WTC11 (cell line): Measurements from ENCODE around the gene ROMO1. TPM values are rescaled to one million over a fixed set of nuclear protein-coding genes. Genes with fewer than 3 reads are reported as not detected.

Source experiments
- ATAC-seq: fragments of 200-7000 bp; cut with Tn5 transposase; 2 replicates; pipeline ENCODE4 v1.10.0; 2021; ENCODE audit warnings: mild to moderate bottlenecking, moderate library complexity
- CTCF ChIA-PET: fragments of 300-600 bp; sonication (Branson Sonifier 250); formaldehyde crosslinking; loops from one replicate; lab custom pipeline; 2021; ENCODE audit warnings: antibody characterized with exemption; lab: Charles Lee
- POLR2A ChIA-PET: fragments of 350-600 bp; sonication (Branson Sonifier 250); formaldehyde crosslinking; loops from one replicate; lab custom pipeline; 2021; ENCODE audit warnings: antibody characterized with exemption; lab: Charles Lee
- DNase-seq: peaks from one replicate; pipeline ENCODE4 v3.0.0; 2021; ENCODE audit warnings: low spot score
- H3K27ac Mint-ChIP-seq: 2 replicates; pipeline ENCODE4 v1.8.0; 2021; ENCODE audit warnings: mixed read lengths
- H3K27me3 Mint-ChIP-seq: 2 replicates; pipeline ENCODE4 v1.8.0; 2021; ENCODE audit warnings: low read depth, mild to moderate bottlenecking, moderate library complexity, mixed read lengths
- H3K36me3 Mint-ChIP-seq: 2 replicates; pipeline ENCODE4 v1.8.0; 2021; ENCODE audit warnings: mixed read lengths
- H3K4me1 Mint-ChIP-seq: 2 replicates; pipeline ENCODE4 v1.8.0; 2022; ENCODE audit warnings: mixed read lengths
- H3K4me3 Mint-ChIP-seq: 2 replicates; pipeline ENCODE4 v1.8.0; 2021; ENCODE audit warnings: mild to moderate bottlenecking, moderate library complexity, mixed read lengths
- H3K9me3 Mint-ChIP-seq: 2 replicates; pipeline ENCODE4 v1.8.0; 2021; ENCODE audit warnings: mixed read lengths
- CBFB ChIP-seq: sonication (generic); formaldehyde crosslinking; IDR thresholded peaks from 2 replicates; pipeline ENCODE4 v1.8.1; 2022; ENCODE audit warnings: mild to moderate bottlenecking, low read depth, missing genetic modification reagents
- CREM ChIP-seq: sonication (generic); formaldehyde crosslinking; IDR thresholded peaks from 2 replicates; pipeline ENCODE4 v1.8.1; 2022; ENCODE audit warnings: mild to moderate bottlenecking, missing genetic modification reagents, moderate library complexity
- IRF2 ChIP-seq: sonication (generic); formaldehyde crosslinking; IDR thresholded peaks from 2 replicates; pipeline ENCODE4 v1.8.0; 2022; ENCODE audit warnings: low read depth, missing genetic modification reagents, borderline replicate concordance
- JUN ChIP-seq: sonication (generic); formaldehyde crosslinking; IDR thresholded peaks from 2 replicates; pipeline ENCODE4 v1.8.0; 2023; ENCODE audit warnings: mild to moderate bottlenecking, missing genetic modification reagents
- MYBL2 ChIP-seq: sonication (generic); formaldehyde crosslinking; IDR thresholded peaks from 2 replicates; pipeline ENCODE4 v1.8.1; 2023; ENCODE audit warnings: mild to moderate bottlenecking, moderate library complexity, missing genetic modification reagents
- NR2C2 ChIP-seq: sonication (generic); formaldehyde crosslinking; IDR thresholded peaks from 2 replicates; pipeline ENCODE4 v1.8.0; 2022; ENCODE audit warnings: mild to moderate bottlenecking, missing genetic modification reagents
- SMAD4 ChIP-seq: sonication (generic); formaldehyde crosslinking; IDR thresholded peaks from 2 replicates; pipeline ENCODE4 v1.8.0; 2022; ENCODE audit warnings: mild to moderate bottlenecking, missing genetic modification reagents
- ZBTB43 ChIP-seq: sonication (generic); formaldehyde crosslinking; IDR thresholded peaks from 2 replicates; pipeline ENCODE4 v1.8.1; 2023; ENCODE audit warnings: mild to moderate bottlenecking, missing genetic modification reagents
- ZNF219 ChIP-seq: sonication (generic); formaldehyde crosslinking; IDR thresholded peaks from 2 replicates; pipeline ENCODE4 v1.8.0; 2023; ENCODE audit warnings: missing genetic modification reagents, mild to moderate bottlenecking, borderline replicate concordance
- ZNF263 ChIP-seq: sonication (generic); formaldehyde crosslinking; IDR thresholded peaks from 2 replicates; pipeline ENCODE4 v1.8.1; 2022; ENCODE audit warnings: low read depth, mild to moderate bottlenecking, moderate library complexity, missing genetic modification reagents
- ZNF416 ChIP-seq: fragments of 250-450 bp; sonication (Bioruptor Pico); IDR thresholded peaks from 2 replicates; pipeline ENCODE4 v1.9.0; 2021; ENCODE audit warnings: mild to moderate bottlenecking, inconsistent platforms
- ZNF425 ChIP-seq: fragments of 250-450 bp; sonication (Bioruptor Pico); conservative IDR thresholded peaks from 2 replicates; pipeline ENCODE4 v1.9.0; 2021; ENCODE audit warnings: mild to moderate bottlenecking
- total RNA-seq: library from RNA; stranded (reverse); gene quantifications from 3 replicates; pipeline ENCODE4 v1.2.3, GENCODE V29; 2021
- TF ChIP-seq, protein P1 (sequence below): sonication (generic); formaldehyde crosslinking; IDR thresholded peaks from 2 replicates; pipeline ENCODE4 v1.8.1; 2023; ENCODE audit warnings: mild to moderate bottlenecking, missing genetic modification reagents
- TF ChIP-seq, protein P2 (sequence below): sonication (generic); formaldehyde crosslinking; IDR thresholded peaks from 2 replicates; pipeline ENCODE4 v1.8.1; 2022; ENCODE audit warnings: mild to moderate bottlenecking, missing genetic modification reagents, moderate library complexity, borderline replicate concordance
- TF ChIP-seq, protein P3 (sequence below): sonication (generic); formaldehyde crosslinking; IDR thresholded peaks from 2 replicates; pipeline ENCODE4 v1.8.0; 2022; ENCODE audit warnings: mild to moderate bottlenecking, missing genetic modification reagents

ROMO1 gene
- total RNA-seq, 1 experiment from 2014 or later: 213 TPM

DNA sequence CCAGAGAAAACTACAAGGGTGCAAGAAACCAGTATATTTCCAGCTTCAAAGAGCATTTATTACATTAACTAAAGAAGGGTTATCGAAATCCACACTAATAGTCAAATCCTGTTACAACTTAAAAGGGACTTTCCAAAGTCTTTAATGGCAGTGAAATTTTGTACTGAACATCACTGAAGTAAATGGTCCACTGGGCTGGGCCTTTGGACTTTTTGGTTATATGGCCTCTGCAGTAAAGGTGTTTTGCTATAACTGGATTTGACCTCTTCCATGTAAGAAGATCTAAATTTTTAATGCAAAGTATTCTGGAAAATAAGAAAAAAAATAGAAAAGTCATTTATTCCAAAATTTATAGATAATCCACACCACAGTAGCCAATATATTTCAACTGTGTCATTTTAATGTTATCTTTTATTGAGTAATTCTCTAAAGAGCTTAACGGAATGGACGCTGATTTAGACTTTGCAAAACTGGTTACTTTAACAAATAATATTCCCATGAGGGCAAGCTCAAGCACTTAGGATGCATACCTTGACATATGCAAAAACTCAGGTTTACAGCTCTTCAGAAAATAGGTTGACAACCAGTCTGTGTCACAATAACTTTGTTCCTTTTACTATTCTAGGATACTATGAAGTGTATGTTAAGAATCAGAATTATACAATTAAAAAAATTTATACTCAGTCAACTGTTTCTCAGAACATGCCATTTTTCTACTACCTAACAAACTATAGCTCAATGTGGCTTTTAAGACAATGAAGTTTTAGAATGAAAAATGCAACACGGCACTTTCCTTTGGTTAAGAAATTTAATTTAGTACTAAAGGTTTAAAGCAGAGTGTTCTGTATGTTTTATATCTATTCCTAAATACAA is 35.8 kb downstream of the ROMO1 start:
- H3K36me3 Mint-ChIP-seq: peaks cover 92% of the 10 kb centered on the region
- H3K4me1 Mint-ChIP-seq: peaks cover 17% of the 10 kb centered on the region
- peaks cover 4% of the 10 kb centered on the region; the same call in 1 of the 2 replicates for H3K9me3 Mint-ChIP-seq
- no peak overlapping the region for H3K4me3 Mint-ChIP-seq
- CTCF ChIA-PET: no interaction called here
- H3K27me3 Mint-ChIP-seq: no peaks in the 10 kb centered on the region
- no peak for TF ChIP-seq CBFB (CRISPR knock-in tag)
- TF ChIP-seq, protein P1, sequence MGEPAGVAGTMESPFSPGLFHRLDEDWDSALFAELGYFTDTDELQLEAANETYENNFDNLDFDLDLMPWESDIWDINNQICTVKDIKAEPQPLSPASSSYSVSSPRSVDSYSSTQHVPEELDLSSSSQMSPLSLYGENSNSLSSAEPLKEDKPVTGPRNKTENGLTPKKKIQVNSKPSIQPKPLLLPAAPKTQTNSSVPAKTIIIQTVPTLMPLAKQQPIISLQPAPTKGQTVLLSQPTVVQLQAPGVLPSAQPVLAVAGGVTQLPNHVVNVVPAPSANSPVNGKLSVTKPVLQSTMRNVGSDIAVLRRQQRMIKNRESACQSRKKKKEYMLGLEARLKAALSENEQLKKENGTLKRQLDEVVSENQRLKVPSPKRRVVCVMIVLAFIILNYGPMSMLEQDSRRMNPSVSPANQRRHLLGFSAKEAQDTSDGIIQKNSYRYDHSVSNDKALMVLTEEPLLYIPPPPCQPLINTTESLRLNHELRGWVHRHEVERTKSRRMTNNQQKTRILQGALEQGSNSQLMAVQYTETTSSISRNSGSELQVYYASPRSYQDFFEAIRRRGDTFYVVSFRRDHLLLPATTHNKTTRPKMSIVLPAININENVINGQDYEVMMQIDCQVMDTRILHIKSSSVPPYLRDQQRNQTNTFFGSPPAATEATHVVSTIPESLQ (CRISPR knock-in tag): no peak
- no peak for TF ChIP-seq JUN (CRISPR knock-in tag)
- TF ChIP-seq IRF2 (CRISPR knock-in tag): no peak
- no peak for TF ChIP-seq CREM
- TF ChIP-seq ZNF263 (CRISPR knock-in tag): no peak
- TF ChIP-seq MYBL2: no peak
- TF ChIP-seq, protein P2, sequence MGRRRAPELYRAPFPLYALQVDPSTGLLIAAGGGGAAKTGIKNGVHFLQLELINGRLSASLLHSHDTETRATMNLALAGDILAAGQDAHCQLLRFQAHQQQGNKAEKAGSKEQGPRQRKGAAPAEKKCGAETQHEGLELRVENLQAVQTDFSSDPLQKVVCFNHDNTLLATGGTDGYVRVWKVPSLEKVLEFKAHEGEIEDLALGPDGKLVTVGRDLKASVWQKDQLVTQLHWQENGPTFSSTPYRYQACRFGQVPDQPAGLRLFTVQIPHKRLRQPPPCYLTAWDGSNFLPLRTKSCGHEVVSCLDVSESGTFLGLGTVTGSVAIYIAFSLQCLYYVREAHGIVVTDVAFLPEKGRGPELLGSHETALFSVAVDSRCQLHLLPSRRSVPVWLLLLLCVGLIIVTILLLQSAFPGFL: no peak
- DNase-seq (no peak), ATAC-seq (no peak)
- POLR2A ChIA-PET: interaction anchor here (1.0 to 1.5 kb wide), 2 partner anchors 9 to 37 kb away, joined by 3 to 4 read pairs; partner anchors contain the start of gene PHF20
- H3K27ac Mint-ChIP-seq: no peak overlapping the region

- H3K9me3 Mint-ChIP-seq: peaks cover 4% of the 10 kb centered on the region; the same call in 1 of the 2 replicates
- no peaks in the 10 kb centered on the region for H3K27me3 Mint-ChIP-seq
- DNase-seq (no peak), ATAC-seq (no peak)
- ChIA-PET CTCF (no interaction called here), POLR2A (interaction anchor here (1.0 to 1.5 kb wide), 2 partner anchors 8 to 36 kb away, joined by 3 to 4 read pairs; partner anchors contain the start of gene PHF20)
- peaks cover 93% of the 10 kb centered on the region for H3K36me3 Mint-ChIP-seq
- H3K27ac Mint-ChIP-seq: no peak overlapping the region
- no peak overlapping the region for H3K4me3 Mint-ChIP-seq
- peaks cover 22% of the 10 kb centered on the region for H3K4me1 Mint-ChIP-seq
- TF ChIP-seq ZNF425 (CRISPR knock-in tag): peak; percentile 27; the same call in 1 of the 2 replicates
- TF ChIP-seq ZNF219 (CRISPR knock-in tag): no peak
- TF ChIP-seq SMAD4 (CRISPR knock-in tag): no peak
- TF ChIP-seq NR2C2 (CRISPR knock-in tag): no peak
- TF ChIP-seq, protein P3, sequence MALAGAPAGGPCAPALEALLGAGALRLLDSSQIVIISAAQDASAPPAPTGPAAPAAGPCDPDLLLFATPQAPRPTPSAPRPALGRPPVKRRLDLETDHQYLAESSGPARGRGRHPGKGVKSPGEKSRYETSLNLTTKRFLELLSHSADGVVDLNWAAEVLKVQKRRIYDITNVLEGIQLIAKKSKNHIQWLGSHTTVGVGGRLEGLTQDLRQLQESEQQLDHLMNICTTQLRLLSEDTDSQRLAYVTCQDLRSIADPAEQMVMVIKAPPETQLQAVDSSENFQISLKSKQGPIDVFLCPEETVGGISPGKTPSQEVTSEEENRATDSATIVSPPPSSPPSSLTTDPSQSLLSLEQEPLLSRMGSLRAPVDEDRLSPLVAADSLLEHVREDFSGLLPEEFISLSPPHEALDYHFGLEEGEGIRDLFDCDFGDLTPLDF: no peak
- no peak for TF ChIP-seq ZNF416 (CRISPR knock-in tag)
- TF ChIP-seq ZBTB43 (CRISPR knock-in tag): no peak
- TF ChIP-seq MYBL2: no peak
Measured at GRCh38 chr20:35735826-35736470, 36.7 kb downstream of the ROMO1 start.
